B cell (primary cell): ENCODE data around the gene DYNLT2. TPM values are rescaled to one million over a fixed set of nuclear protein-coding genes. Genes with fewer than 3 reads are reported as not detected.

Experiments used
- ATAC-seq: fragments of 200-7000 bp; cut with Tn5 transposase; one replicate; pipeline ENCODE4 v1.10.0; 2021; ENCODE audit warnings: low read depth, mild to moderate bottlenecking, moderate number of reproducible peaks, moderate library complexity
- CTCF ChIA-PET: fragments of 350-600 bp; sonication (Branson Sonifier 250); formaldehyde crosslinking; loops from one replicate; lab custom pipeline; 2021; ENCODE audit warnings: antibody characterized with exemption, inconsistent platforms; lab: Charles Lee
- POLR2A ChIA-PET: fragments of 350-600 bp; sonication (Branson Sonifier 250); formaldehyde crosslinking; loops from one replicate; lab custom pipeline; 2021; ENCODE audit warnings: antibody characterized with exemption; lab: Charles Lee
- DNase-seq: peaks from one replicate; pipeline ENCODE4 v3.0.0; 2013
- H2AFZ ChIP-seq: 2 replicates; pipeline ENCODE4 v1.6.1; 2012; ENCODE audit warnings: mild to moderate bottlenecking, low read depth, low read length; ENCODE audit not compliant: insufficient read depth, poor library complexity, severe bottlenecking
- H3K27ac ChIP-seq, 2 donors: 1 replicate in 1 of 2; 2 replicates in 1 of 2; pipeline ENCODE4 v1.5.1; 2012 to 2013; ENCODE audit warnings: low read length in 2 of 2, mild to moderate bottlenecking in 2 of 2, moderate library complexity in 1 of 2
- H3K27me3 ChIP-seq, 4 experiments: fragments of 200-600 bp in 1 of 4; sonication (generic) in 1 of 4; replicated peaks in 1 of 4; 1 replicate in 2 of 4; 2 replicates in 2 of 4; pipeline versions ENCODE4 v1.6.1 to v1.7.0; 2013 to 2016; ENCODE audit warnings: low read length in 3 of 4, mild to moderate bottlenecking in 2 of 4, mixed read lengths in 1 of 4, moderate library complexity in 1 of 4; ENCODE audit not compliant: insufficient read depth in 4 of 4, control insufficient read depth in 3 of 4; ENCODE audit errors: control extremely low read depth in 1 of 4
- H3K36me3 ChIP-seq, 2 experiments: replicated peaks in 1 of 2; 1 replicate in 1 of 2; 2 replicates in 1 of 2; pipeline versions ENCODE4 v1.6.1 to v1.7.1; 2013; ENCODE audit warnings: low read length in 1 of 2; ENCODE audit not compliant: insufficient read depth in 2 of 2, control insufficient read depth in 1 of 2; ENCODE audit errors: control extremely low read depth in 1 of 2, extremely low read depth in 1 of 2
- H3K4me1 ChIP-seq, 2 donors: fragments of 200-600 bp in 1 of 2; sonication (generic) in 1 of 2; 1 replicate in 1 of 2; 2 replicates in 1 of 2; pipeline versions ENCODE4 v1.5.1 to v1.6.1; 2013 to 2017; ENCODE audit warnings: low read length in 2 of 2; ENCODE audit not compliant: control insufficient read depth in 2 of 2, insufficient read depth in 2 of 2
- H3K4me2 ChIP-seq: replicated peaks from 2 replicates; pipeline ENCODE3; 2012; ENCODE audit warnings: mild to moderate bottlenecking, low read depth, low read length; ENCODE audit not compliant: poor library complexity, severe bottlenecking
- H3K4me3 ChIP-seq, 5 experiments: fragments of 200-600 bp in 1 of 5; sonication (generic) in 1 of 5; 1 replicate in 3 of 5; 2 replicates in 2 of 5; pipeline versions ENCODE4 v1.5.1 to v1.7.0; 2011 to 2016; ENCODE audit warnings: low read length in 4 of 5, mild to moderate bottlenecking in 4 of 5, low read depth in 2 of 5, control low read depth in 1 of 5, moderate library complexity in 1 of 5; ENCODE audit not compliant: insufficient read depth in 1 of 5; ENCODE audit errors: control extremely low read depth in 1 of 5, extremely low read depth in 1 of 5
- H3K79me2 ChIP-seq: fragments of 200-600 bp; sonication (generic); one replicate; pipeline ENCODE4 v1.6.0; 2016; ENCODE audit warnings: low read length; ENCODE audit not compliant: control insufficient read depth, insufficient read depth
- H3K9ac ChIP-seq: fragments of 200-600 bp; sonication (generic); 2 replicates; pipeline ENCODE4 v1.6.1; 2017; ENCODE audit warnings: mild to moderate bottlenecking, low read length, moderate library complexity
- H3K9me3 ChIP-seq, 3 donors: one replicate each; pipeline versions ENCODE4 v1.6.1 to v1.7.1; 2013; ENCODE audit warnings: low read length in 2 of 3; ENCODE audit not compliant: control insufficient read depth in 2 of 3, insufficient read depth in 1 of 3; ENCODE audit errors: control extremely low read depth in 1 of 3
- H4K20me1 ChIP-seq: 2 replicates; pipeline ENCODE4 v1.6.0; 2012; ENCODE audit warnings: mild to moderate bottlenecking, low read length; ENCODE audit not compliant: insufficient read depth, control insufficient read depth, poor library complexity, severe bottlenecking
- H3K27ac Mint-ChIP-seq: one replicate; pipeline ENCODE4 v1.8.0; 2021; ENCODE audit warnings: mixed read lengths
- H3K27me3 Mint-ChIP-seq: one replicate; pipeline ENCODE4 v1.8.0; 2021; ENCODE audit warnings: mixed read lengths
- H3K4me1 Mint-ChIP-seq: one replicate; pipeline ENCODE4 v1.8.0; 2021; ENCODE audit warnings: mixed read lengths
- H3K4me3 Mint-ChIP-seq: one replicate; pipeline ENCODE4 v1.8.0; 2021; ENCODE audit warnings: mixed read lengths
- H3K9me3 Mint-ChIP-seq: one replicate; pipeline ENCODE4 v1.8.0; 2022; ENCODE audit warnings: mixed read lengths; ENCODE audit not compliant: insufficient read depth
- EZH2 ChIP-seq: IDR thresholded peaks from 2 replicates; pipeline ENCODE4 v1.6.1; 2012; ENCODE audit warnings: borderline replicate concordance, low read depth, mild to moderate bottlenecking, moderate library complexity, low read length; ENCODE audit not compliant: insufficient read depth, poor library complexity, severe bottlenecking
- WGBS: methylation state at CpG from one replicate; pipeline ENCODE4 v1.1.5; 2013; ENCODE audit warnings: missing lambda C conversion rate; ENCODE audit not compliant: insufficient coverage; 5-methylcytosine and 5-hydroxymethylcytosine counted together
- intact Hi-C: fragments of 100-400 bp; cut with micrococcal nuclease; formaldehyde crosslinking; loops from one replicate; pipeline ENCODE4 v1.10.0; 2022
- polyA plus RNA-seq: library from polyadenylated mRNA; depleted of rRNA; stranded (reverse); fragments of >200 nt; gene quantifications from 2 replicates; pipeline ENCODE4 v1.2.3, GENCODE V29; 2012
- total RNA-seq, 2 donors: library from RNA; stranded (reverse); fragments of 120-200 nt in 1 of 2; gene quantifications; 1 replicate in 1 of 2; 2 replicates in 1 of 2; pipeline versions ENCODE4 v1.2.3 to v1.2.4, GENCODE V29; 2013 to 2022
- TF ChIP-seq, protein P1 (sequence below): fragments of 200-600 bp; IDR thresholded peaks from one replicate; pipeline ENCODE4 v1.8.0; 2022; ENCODE audit warnings: antibody characterized with exemption, mild to moderate bottlenecking

DYNLT2 gene
- total and polyA plus RNA-seq, 2 donors (not counting 1 experiment from before 2014, with no cell fraction given): 2.4 to 7.2 TPM

DNA sequence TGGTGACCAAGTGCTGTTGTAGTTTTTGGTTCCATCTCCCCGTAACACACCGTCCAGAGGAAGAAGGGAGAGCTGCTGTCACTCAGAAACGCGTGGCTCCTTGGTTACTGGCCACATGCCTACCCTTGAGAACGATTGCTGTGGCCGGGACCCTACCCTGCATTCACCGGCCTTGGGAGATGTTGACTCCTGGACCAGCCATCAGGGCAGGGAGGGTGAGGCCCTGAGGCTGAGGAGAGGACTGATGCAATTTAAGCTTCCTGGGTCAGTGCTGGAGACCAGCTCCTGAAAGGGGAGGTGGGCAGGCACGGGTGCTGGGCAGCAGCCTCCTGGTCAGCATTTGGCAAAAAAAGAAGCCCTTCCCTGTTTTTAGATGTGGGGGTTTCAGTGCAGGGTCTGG, 31.6 kb upstream of the DYNLT2 start:
- Mint-ChIP-seq H3K4me3 (no peak overlapping the region), H3K27me3 (no peaks in the 10 kb centered on the region), H3K4me1 (no peaks in the 10 kb centered on the region), H3K27ac (no peak overlapping the region), H3K9me3 (no peaks in the 10 kb centered on the region)
- intact Hi-C loops: no loop called here
- POLR2A ChIA-PET: no interaction called here
- H3K4me3 ChIP-seq: no peak overlapping the region
- H3K9me3 ChIP-seq: no peaks in the 10 kb centered on the region
- no peak overlapping the region for H3K4me2 ChIP-seq
- peaks cover 7 to 10% of the 10 kb centered on the region in 2 experiments for H3K36me3 ChIP-seq
- no peak overlapping the region for H2AFZ ChIP-seq
- H4K20me1 ChIP-seq: no peaks in the 10 kb centered on the region
- CTCF ChIA-PET: no interaction called here
- H3K4me1 ChIP-seq: no peaks in the 10 kb centered on the region
- H3K27me3 ChIP-seq: no peaks in the 10 kb centered on the region
- H3K9ac ChIP-seq: no peak overlapping the region
- H3K79me2 ChIP-seq: no peaks in the 10 kb centered on the region
- no peak overlapping the region for H3K27ac ChIP-seq
- 98% methylated on average over 8 of the region's 8 CpGs for WGBS
- no peak for DNase-seq
- ATAC-seq: no peak
- TF ChIP-seq, protein P1, sequence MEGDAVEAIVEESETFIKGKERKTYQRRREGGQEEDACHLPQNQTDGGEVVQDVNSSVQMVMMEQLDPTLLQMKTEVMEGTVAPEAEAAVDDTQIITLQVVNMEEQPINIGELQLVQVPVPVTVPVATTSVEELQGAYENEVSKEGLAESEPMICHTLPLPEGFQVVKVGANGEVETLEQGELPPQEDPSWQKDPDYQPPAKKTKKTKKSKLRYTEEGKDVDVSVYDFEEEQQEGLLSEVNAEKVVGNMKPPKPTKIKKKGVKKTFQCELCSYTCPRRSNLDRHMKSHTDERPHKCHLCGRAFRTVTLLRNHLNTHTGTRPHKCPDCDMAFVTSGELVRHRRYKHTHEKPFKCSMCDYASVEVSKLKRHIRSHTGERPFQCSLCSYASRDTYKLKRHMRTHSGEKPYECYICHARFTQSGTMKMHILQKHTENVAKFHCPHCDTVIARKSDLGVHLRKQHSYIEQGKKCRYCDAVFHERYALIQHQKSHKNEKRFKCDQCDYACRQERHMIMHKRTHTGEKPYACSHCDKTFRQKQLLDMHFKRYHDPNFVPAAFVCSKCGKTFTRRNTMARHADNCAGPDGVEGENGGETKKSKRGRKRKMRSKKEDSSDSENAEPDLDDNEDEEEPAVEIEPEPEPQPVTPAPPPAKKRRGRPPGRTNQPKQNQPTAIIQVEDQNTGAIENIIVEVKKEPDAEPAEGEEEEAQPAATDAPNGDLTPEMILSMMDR: no peak
- no peak for TF ChIP-seq EZH2

DNA sequence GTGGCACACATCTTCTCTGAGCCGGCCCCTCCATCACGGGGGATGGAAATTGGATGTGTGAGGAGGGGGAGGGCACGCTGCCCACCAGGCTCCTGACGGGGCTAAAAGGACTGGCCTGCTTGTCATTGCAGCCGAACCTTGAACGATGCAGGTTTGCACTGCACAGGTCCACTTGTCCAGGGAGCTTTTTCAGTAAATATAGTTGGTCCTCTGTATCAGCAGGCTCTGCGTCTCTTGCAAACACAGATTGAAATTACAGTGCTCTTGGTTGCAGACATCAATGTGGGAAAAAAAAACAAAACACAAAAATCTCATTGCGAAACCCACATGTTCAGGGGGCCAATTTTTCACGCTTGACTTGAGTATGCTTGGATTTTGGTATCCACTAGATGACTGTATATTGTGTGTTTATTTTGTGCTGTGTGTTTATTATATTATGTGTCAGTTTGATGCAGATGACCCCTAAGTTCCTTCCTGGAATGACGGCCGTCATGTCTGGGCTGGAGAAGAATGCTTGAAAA, 29.3 kb upstream of the DYNLT2 start:
- ATAC-seq: no peak
- H3K9me3 Mint-ChIP-seq: no peaks in the 10 kb centered on the region
- no peaks in the 10 kb centered on the region for H3K27me3 Mint-ChIP-seq
- POLR2A ChIA-PET: no interaction called here
- no peaks in the 10 kb centered on the region for H4K20me1 ChIP-seq
- H3K4me1 Mint-ChIP-seq: no peaks in the 10 kb centered on the region
- 100% methylated on average over 5 of the region's 11 CpGs for WGBS
- no peaks in the 10 kb centered on the region for H3K9me3 ChIP-seq
- CTCF ChIA-PET: no interaction called here
- TF ChIP-seq, protein P1: no peak
- TF ChIP-seq EZH2: no peak
- H3K4me2 ChIP-seq: no peak overlapping the region
- H3K79me2 ChIP-seq: no peaks in the 10 kb centered on the region
- H3K27me3 ChIP-seq: no peaks in the 10 kb centered on the region
- H3K36me3 ChIP-seq: peaks cover 11 to 21% of the 10 kb centered on the region in 2 experiments
- no peak overlapping the region for H3K27ac Mint-ChIP-seq
- H3K4me1 ChIP-seq: no peaks in the 10 kb centered on the region
- H3K27ac ChIP-seq: no peak overlapping the region
- no peak overlapping the region for H3K9ac ChIP-seq
- no peak overlapping the region for H2AFZ ChIP-seq
- H3K4me3 ChIP-seq: no peak overlapping the region
- intact Hi-C loops: no loop called here
- no peak for DNase-seq
- no peak overlapping the region for H3K4me3 Mint-ChIP-seq
